SK-N-SH (cell line): Measurements from ENCODE around the gene CXCL16.

Experiments used
- GABPA ChIP-seq: IDR thresholded peaks from 2 replicates; pipeline ENCODE4 v1.4.0; 2012; ENCODE audit warnings: low read depth, mild to moderate bottlenecking
- JUND ChIP-seq: IDR thresholded peaks from 2 replicates; pipeline ENCODE4 v1.4.0; 2012
- MAX ChIP-seq: IDR thresholded peaks from 2 replicates; pipeline ENCODE4 v1.4.0; 2012; ENCODE audit warnings: low read depth
- MEF2A ChIP-seq: IDR thresholded peaks from 2 replicates; pipeline ENCODE4 v1.4.0; 2012; ENCODE audit warnings: low read depth, borderline replicate concordance
- NRF1 ChIP-seq: IDR thresholded peaks from 2 replicates; pipeline ENCODE4 v1.6.1; 2012; ENCODE audit warnings: low read depth, mild to moderate bottlenecking, low read length
- POLR2AphosphoS5 ChIP-seq: IDR thresholded peaks from 2 replicates; pipeline ENCODE4 v1.6.1; 2012; ENCODE audit warnings: low read depth, low read length
- RFX5 ChIP-seq: IDR thresholded peaks from 2 replicates; pipeline ENCODE4 v1.6.1; 2012; ENCODE audit warnings: mild to moderate bottlenecking, improper control_type of control experiment, low read length
- SIN3A ChIP-seq: IDR thresholded peaks from 2 replicates; pipeline ENCODE4 v1.6.1; 2012; ENCODE audit warnings: low read depth, mild to moderate bottlenecking, low read length, moderate library complexity, borderline replicate concordance
- USF2 ChIP-seq: fragments of 150-350 bp; IDR thresholded peaks from 2 replicates; pipeline ENCODE4 v1.6.1; 2017; ENCODE audit warnings: antibody characterized with exemption, low read length, low read depth, borderline replicate concordance
- YY1 ChIP-seq: IDR thresholded peaks from 2 replicates; pipeline ENCODE4 v1.4.0; 2012; ENCODE audit warnings: low read depth, mild to moderate bottlenecking
- TF ChIP-seq, protein P1 (sequence below): fragments of 200-600 bp; sonication (generic); IDR thresholded peaks from 2 replicates; pipeline ENCODE4 v1.6.1; 2017; ENCODE audit warnings: antibody characterized with exemption, mild to moderate bottlenecking, moderate library complexity
- TF ChIP-seq, protein P2 (sequence below): IDR thresholded peaks from 2 replicates; pipeline ENCODE4 v1.6.1; 2012; ENCODE audit warnings: mild to moderate bottlenecking, low read depth, low read length, moderate library complexity
- TF ChIP-seq, protein P3 (sequence below): IDR thresholded peaks from 2 replicates; pipeline ENCODE4 v1.4.0; 2012; ENCODE audit warnings: low read depth, borderline replicate concordance

DNA sequence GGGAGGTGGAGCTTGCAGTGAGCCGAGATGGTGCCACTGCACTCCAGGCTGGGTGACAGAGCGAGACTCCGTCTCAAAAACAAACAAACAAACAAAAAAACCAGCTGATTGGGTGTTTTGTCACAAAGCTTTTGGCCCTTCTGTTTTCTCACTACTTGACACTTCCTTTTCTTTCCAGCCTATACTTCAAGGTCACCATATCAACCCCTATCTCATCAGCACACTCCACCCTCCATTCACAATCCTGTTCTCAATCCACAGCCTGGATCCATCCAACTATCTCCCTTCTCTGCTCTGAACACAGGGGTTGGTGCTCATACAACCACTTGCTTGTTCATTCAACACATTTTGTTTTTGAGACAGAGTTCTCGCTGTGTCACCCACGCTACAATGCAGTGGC is 15.1 kb downstream of the CXCL16 start:
- TF ChIP-seq, protein P1, sequence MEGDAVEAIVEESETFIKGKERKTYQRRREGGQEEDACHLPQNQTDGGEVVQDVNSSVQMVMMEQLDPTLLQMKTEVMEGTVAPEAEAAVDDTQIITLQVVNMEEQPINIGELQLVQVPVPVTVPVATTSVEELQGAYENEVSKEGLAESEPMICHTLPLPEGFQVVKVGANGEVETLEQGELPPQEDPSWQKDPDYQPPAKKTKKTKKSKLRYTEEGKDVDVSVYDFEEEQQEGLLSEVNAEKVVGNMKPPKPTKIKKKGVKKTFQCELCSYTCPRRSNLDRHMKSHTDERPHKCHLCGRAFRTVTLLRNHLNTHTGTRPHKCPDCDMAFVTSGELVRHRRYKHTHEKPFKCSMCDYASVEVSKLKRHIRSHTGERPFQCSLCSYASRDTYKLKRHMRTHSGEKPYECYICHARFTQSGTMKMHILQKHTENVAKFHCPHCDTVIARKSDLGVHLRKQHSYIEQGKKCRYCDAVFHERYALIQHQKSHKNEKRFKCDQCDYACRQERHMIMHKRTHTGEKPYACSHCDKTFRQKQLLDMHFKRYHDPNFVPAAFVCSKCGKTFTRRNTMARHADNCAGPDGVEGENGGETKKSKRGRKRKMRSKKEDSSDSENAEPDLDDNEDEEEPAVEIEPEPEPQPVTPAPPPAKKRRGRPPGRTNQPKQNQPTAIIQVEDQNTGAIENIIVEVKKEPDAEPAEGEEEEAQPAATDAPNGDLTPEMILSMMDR: no peak
- TF ChIP-seq RFX5: no peak
- TF ChIP-seq, protein P2, sequence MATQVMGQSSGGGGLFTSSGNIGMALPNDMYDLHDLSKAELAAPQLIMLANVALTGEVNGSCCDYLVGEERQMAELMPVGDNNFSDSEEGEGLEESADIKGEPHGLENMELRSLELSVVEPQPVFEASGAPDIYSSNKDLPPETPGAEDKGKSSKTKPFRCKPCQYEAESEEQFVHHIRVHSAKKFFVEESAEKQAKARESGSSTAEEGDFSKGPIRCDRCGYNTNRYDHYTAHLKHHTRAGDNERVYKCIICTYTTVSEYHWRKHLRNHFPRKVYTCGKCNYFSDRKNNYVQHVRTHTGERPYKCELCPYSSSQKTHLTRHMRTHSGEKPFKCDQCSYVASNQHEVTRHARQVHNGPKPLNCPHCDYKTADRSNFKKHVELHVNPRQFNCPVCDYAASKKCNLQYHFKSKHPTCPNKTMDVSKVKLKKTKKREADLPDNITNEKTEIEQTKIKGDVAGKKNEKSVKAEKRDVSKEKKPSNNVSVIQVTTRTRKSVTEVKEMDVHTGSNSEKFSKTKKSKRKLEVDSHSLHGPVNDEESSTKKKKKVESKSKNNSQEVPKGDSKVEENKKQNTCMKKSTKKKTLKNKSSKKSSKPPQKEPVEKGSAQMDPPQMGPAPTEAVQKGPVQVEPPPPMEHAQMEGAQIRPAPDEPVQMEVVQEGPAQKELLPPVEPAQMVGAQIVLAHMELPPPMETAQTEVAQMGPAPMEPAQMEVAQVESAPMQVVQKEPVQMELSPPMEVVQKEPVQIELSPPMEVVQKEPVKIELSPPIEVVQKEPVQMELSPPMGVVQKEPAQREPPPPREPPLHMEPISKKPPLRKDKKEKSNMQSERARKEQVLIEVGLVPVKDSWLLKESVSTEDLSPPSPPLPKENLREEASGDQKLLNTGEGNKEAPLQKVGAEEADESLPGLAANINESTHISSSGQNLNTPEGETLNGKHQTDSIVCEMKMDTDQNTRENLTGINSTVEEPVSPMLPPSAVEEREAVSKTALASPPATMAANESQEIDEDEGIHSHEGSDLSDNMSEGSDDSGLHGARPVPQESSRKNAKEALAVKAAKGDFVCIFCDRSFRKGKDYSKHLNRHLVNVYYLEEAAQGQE: no peak
- TF ChIP-seq POLR2AphosphoS5: no peak
- no peak for TF ChIP-seq JUND
- TF ChIP-seq, protein P3, sequence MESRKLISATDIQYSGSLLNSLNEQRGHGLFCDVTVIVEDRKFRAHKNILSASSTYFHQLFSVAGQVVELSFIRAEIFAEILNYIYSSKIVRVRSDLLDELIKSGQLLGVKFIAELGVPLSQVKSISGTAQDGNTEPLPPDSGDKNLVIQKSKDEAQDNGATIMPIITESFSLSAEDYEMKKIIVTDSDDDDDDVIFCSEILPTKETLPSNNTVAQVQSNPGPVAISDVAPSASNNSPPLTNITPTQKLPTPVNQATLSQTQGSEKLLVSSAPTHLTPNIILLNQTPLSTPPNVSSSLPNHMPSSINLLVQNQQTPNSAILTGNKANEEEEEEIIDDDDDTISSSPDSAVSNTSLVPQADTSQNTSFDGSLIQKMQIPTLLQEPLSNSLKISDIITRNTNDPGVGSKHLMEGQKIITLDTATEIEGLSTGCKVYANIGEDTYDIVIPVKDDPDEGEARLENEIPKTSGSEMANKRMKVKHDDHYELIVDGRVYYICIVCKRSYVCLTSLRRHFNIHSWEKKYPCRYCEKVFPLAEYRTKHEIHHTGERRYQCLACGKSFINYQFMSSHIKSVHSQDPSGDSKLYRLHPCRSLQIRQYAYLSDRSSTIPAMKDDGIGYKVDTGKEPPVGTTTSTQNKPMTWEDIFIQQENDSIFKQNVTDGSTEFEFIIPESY: no peak
- no peak for TF ChIP-seq USF2
- TF ChIP-seq MAX: no peak
- no peak for TF ChIP-seq YY1
- no peak for TF ChIP-seq NRF1
- TF ChIP-seq MEF2A: no peak
- TF ChIP-seq SIN3A: no peak
- TF ChIP-seq GABPA: no peak
